K562 (cell line): ENCODE data around the gene USP32. TPM values are rescaled to one million over a fixed set of nuclear protein-coding genes. Genes with fewer than 3 reads are reported as not detected.
A peak's percentile ranks its signal among the peaks of the same experiment; 100 is the strongest.

ENCODE experiments used
- ATAC-seq: fragments of 200-7000 bp; cut with Tn5 transposase; 3 replicates; pipeline ENCODE4 v1.9.1; 2020; ENCODE audit warnings: moderate library complexity
- BruUV-seq: library from RNA; stranded (reverse); fragments of 400-500 nt; replicated peaks from 2 replicates; lab custom pipeline; 2021; lab: Mats Ljungman, UMichigan
- CTCF ChIA-PET: fragments of 300-600 bp; formaldehyde crosslinking; extraction: SDS; loops from one replicate; lab custom pipeline; 2021; ENCODE audit warnings: low intra/inter-chr PET ratio; lab: Yijun Ruan, JAX
- POLR2A ChIA-PET: fragments of 300-600, 350-650 bp; sonication (Branson Sonifier 250); formaldehyde crosslinking; extraction: SDS; loops from one replicate; lab custom pipeline; 2021; ENCODE audit warnings: antibody characterized with exemption, inconsistent platforms; lab: Yijun Ruan, JAX
- DNase-seq, 4 experiments: peaks; one replicate each; pipeline versions ENCODE4 v3.0.0 to v3.0.0-alpha.2; 2011 to 2018; ENCODE audit warnings: low spot score in 3 of 4, mixed read lengths in 3 of 4; ENCODE audit errors: extremely low read depth in 1 of 4
- FAIRE-seq: peaks from 2 replicates; lab custom pipeline; 2011; peaks lifted over from hg19 to GRCh38; lab: Jason Lieb, UNC
- H2AFZ ChIP-seq: 2 replicates; pipeline ENCODE4 v1.6.0; 2011; ENCODE audit warnings: low read depth, low read length, control low read depth, inconsistent platforms
- H3K27ac ChIP-seq: fragments of 200-600 bp; 3 replicates; pipeline ENCODE4 v1.8.0; 2011; ENCODE audit warnings: low read depth, mild to moderate bottlenecking, control low read depth, inconsistent platforms, low read length, moderate library complexity, mixed read lengths; ENCODE audit errors: extremely low read depth
- H3K27me3 ChIP-seq, 2 experiments: fragments of 300-600 bp in 1 of 2; 2 replicates in 1 of 2; 3 replicates in 1 of 2; pipeline versions ENCODE4 v1.6.0 to v1.8.0; 2011; ENCODE audit warnings: inconsistent platforms in 2 of 2, low read length in 2 of 2, mild to moderate bottlenecking in 1 of 2, mixed read lengths in 1 of 2, moderate library complexity in 1 of 2; ENCODE audit not compliant: control insufficient read depth in 2 of 2, insufficient read depth in 2 of 2
- H3K36me3 ChIP-seq: fragments of 300-600 bp; 3 replicates; pipeline ENCODE4 v1.8.0; 2011; ENCODE audit warnings: mild to moderate bottlenecking, low read length, inconsistent platforms; ENCODE audit not compliant: control insufficient read depth, insufficient read depth
- H3K4me1 ChIP-seq, 2 experiments: fragments of 200-600 bp in 1 of 2; replicated peaks in 1 of 2; 2 replicates in 1 of 2; 3 replicates in 1 of 2; pipeline versions ENCODE4 v1.5.1 to v1.8.0; 2011; ENCODE audit warnings: inconsistent platforms in 2 of 2, low read length in 2 of 2, mild to moderate bottlenecking in 1 of 2, mixed read lengths in 1 of 2, moderate library complexity in 1 of 2; ENCODE audit not compliant: control insufficient read depth in 2 of 2, insufficient read depth in 2 of 2
- H3K4me2 ChIP-seq: 2 replicates; pipeline ENCODE4 v1.6.1; 2011; ENCODE audit warnings: low read length, control low read depth, inconsistent platforms, mixed read lengths; ENCODE audit not compliant: insufficient read depth
- H3K4me3 ChIP-seq: fragments of 200-600 bp; sonication (generic), shearing (Covaris generic); 2 replicates; pipeline ENCODE4 v1.5.1; 2016; ENCODE audit warnings: control low read depth, inconsistent platforms
- H3K79me2 ChIP-seq: fragments of 200-600 bp; 3 replicates; pipeline ENCODE4 v1.8.0; 2011; ENCODE audit warnings: low read length, inconsistent platforms; ENCODE audit not compliant: control insufficient read depth, insufficient read depth
- H3K9ac ChIP-seq, 2 experiments: 2 replicates each; pipeline versions ENCODE4 v1.6.0 to v1.6.1; 2011; ENCODE audit warnings: low read depth in 2 of 2, low read length in 2 of 2, control low read depth in 1 of 2, inconsistent platforms in 1 of 2, mild to moderate bottlenecking in 1 of 2, mixed read lengths in 1 of 2; ENCODE audit not compliant: insufficient read depth in 1 of 2
- H3K9me1 ChIP-seq: one replicate; pipeline ENCODE4 v1.6.0; 2011; ENCODE audit warnings: inconsistent platforms, mild to moderate bottlenecking, low read length, moderate library complexity; ENCODE audit not compliant: control insufficient read depth, insufficient read depth
- H3K9me3 ChIP-seq: replicated peaks from 2 replicates; pipeline ENCODE4 v1.5.1; 2011; ENCODE audit warnings: low read depth, low read length, inconsistent platforms; ENCODE audit not compliant: control insufficient read depth, insufficient read depth
- H4K20me1 ChIP-seq: replicated peaks from 2 replicates; pipeline ENCODE4 v1.6.1; 2011; ENCODE audit warnings: low read length, inconsistent platforms, mixed read lengths; ENCODE audit not compliant: control insufficient read depth, insufficient read depth
- EWSR1 ChIP-seq: fragments of 450-650 bp; IDR thresholded peaks from 2 replicates; pipeline ENCODE4 v1.6.1; 2018; ENCODE audit warnings: borderline replicate concordance, mild to moderate bottlenecking, low read depth, moderate library complexity; ENCODE audit not compliant: partially characterized antibody
- RREB1 ChIP-seq: fragments of 250-450 bp; sonication (Bioruptor Pico); IDR thresholded peaks from 2 replicates; pipeline ENCODE4 v1.4.0; 2020
- ZBTB11 ChIP-seq, 3 experiments: fragments of 200-800 bp in 1 of 3; fragments of 250-450 bp in 1 of 3; fragments of 450-650 bp in 1 of 3; sonication (Bioruptor Pico) in 1 of 3; sonication (Bioruptor generic) in 1 of 3; formaldehyde crosslinking in 1 of 3; IDR thresholded peaks; 2 replicates each; pipeline versions ENCODE4 v1.6.1 to v1.8.0; 2016 to 2022; ENCODE audit warnings: mild to moderate bottlenecking in 2 of 3, missing genetic modification characterization in 2 of 3, missing compliant biosample characterization in 1 of 3, moderate library complexity in 1 of 3
- WGBS: fragments of 100-300 bp; shearing (Covaris generic); methylation state at CpG from one replicate; pipeline ENCODE4 v1.1.6; 2016; ENCODE audit warnings: low coverage, mixed read lengths; ENCODE audit not compliant: insufficient coverage; ENCODE audit errors: missing lambda C conversion rate; 5-methylcytosine and 5-hydroxymethylcytosine counted together
- in situ Hi-C: fragments of 300-500 bp; cut with MboI; formaldehyde crosslinking; loops from 4 replicates; pipeline ENCODE4 v1.15.0; 2018; ENCODE audit warnings: inconsistent platforms, mixed read lengths
- intact Hi-C: fragments of 100-400 bp; cut with micrococcal nuclease; formaldehyde crosslinking; loops from 2 replicates; pipeline ENCODE4 v1.14.2; 2022
- polyA plus RNA-seq, 8 experiments: library from polyadenylated mRNA; depleted of rRNA in 4 of 8; stranded (reverse) in 5 of 8; unstranded in 3 of 8; fragments of >200 nt; fragmentation: Nextera tagmentation in 2 of 8; fragmentation: Illumina TruSeq in 1 of 8; extraction: Ambion mirVana in 2 of 8; extraction: Trizol in 1 of 8; gene quantifications; 2 replicates each; pipeline versions ENCODE4 v1.2.1 to v1.2.3, GENCODE V29; 2011 to 2014; ENCODE audit warnings: inconsistent platforms in 1 of 8, missing spikeins in 1 of 8
- total RNA-seq, 7 experiments: library from RNA; depleted of rRNA in 6 of 7; stranded (reverse); fragments of >200 nt in 6 of 7; fragmentation: Illumina TruSeq in 2 of 7; extraction: Trizol in 2 of 7; gene quantifications; 2 replicates each; pipeline versions ENCODE4 v1.2.1 to v1.2.3, GENCODE V29; 2011 to 2021; ENCODE audit warnings: low replicate concordance in 1 of 7

Gene USP32
- total and polyA plus RNA-seq, 9 of the 15 experiments (the other 6 are each of a cell fraction or from before 2014, with no cell fraction given) = 18.0 to 69.3 (median 47.1) TPM

GRCh38 chr17:60358606-60359225 is 33.2 kb downstream of the USP32 start:
- Histone ChIP-seq H3K9me1 (no peaks in the 10 kb centered on the region), H4K20me1 (peaks cover 3% of the 10 kb centered on the region; the same call in 1 of the 2 replicates), H3K9me3 (no peaks in the 10 kb centered on the region), H3K36me3 (peaks cover 3% of the 10 kb centered on the region; the same call in 1 of the 3 replicates), H3K9ac (no peak overlapping the region), H3K4me1 (peaks cover 8 to 14% of the 10 kb centered on the region in 2 experiments; a peak in 4 of 5 replicates), H3K79me2 (peaks cover 83% of the 10 kb centered on the region), H3K4me2 (no peak overlapping the region), H3K4me3 (no peak overlapping the region), H3K27me3 (no peaks in the 10 kb centered on the region), H2AFZ (no peak overlapping the region), H3K27ac (peak overlapping the region; percentile 15; the same call in 1 of the 3 replicates)
- TF ChIP-seq ZBTB11 (CRISPR knock-in tag; IDR thresholded peaks at IDR 0.05) (peak in 1 of 3 experiments; percentile 45; a peak in 2 of 6 replicates), RREB1 (CRISPR knock-in tag) (no peak), EWSR1 (peak; percentile 57)
- in situ Hi-C loops (no loop called here), intact Hi-C loops (no loop called here)
- WGBS = 90% methylated on average over 3 of the region's 3 CpGs
- ATAC-seq (no peak), FAIRE-seq (no peak), DNase-seq (no peak)
- ChIA-PET CTCF (no interaction called here), POLR2A (interaction anchor here (0.5 to 0.8 kb wide), 2 partner anchors 11 to 15 kb away, joined by 3 to 4 read pairs; no protein-coding TSS in a partner anchor)
- BruUV-seq = no TSS peak
